Gastrocnemius medialis (tissue), 4 donors: ENCODE results near the gene MEF2A. TPM values are rescaled to one million over a fixed set of nuclear protein-coding genes. Genes with fewer than 3 reads are reported as not detected.

ENCODE experiments used
- ATAC-seq, 2 donors: fragments of 150-250 bp; one replicate each; pipeline ENCODE4 v1.9.1; 2016
- DNase-seq, 2 donors: peaks; one replicate each; pipeline ENCODE4 v3.0.0-alpha.2; 2019
- H3K27ac ChIP-seq, 4 donors: fragments of 200-600 bp; sonication (generic); 1 replicate in 1 of 4; 2 replicates in 3 of 4; pipeline ENCODE4 v1.5.1; 2016 to 2018; ENCODE audit warnings: mild to moderate bottlenecking in 2 of 4, moderate library complexity in 1 of 4
- H3K27me3 ChIP-seq, 3 donors: fragments of 200-600 bp; sonication (generic) in 2 of 3; 1 replicate in 1 of 3; 2 replicates in 2 of 3; pipeline versions ENCODE4 v1.5.1 to v1.6.0; 2016 to 2019; ENCODE audit warnings: mild to moderate bottlenecking in 1 of 3, moderate library complexity in 1 of 3
- H3K36me3 ChIP-seq, 2 donors: fragments of 200-600 bp; sonication (generic) in 1 of 2; one replicate each; pipeline ENCODE4 v1.5.1; 2017 to 2018
- H3K4me1 ChIP-seq, 2 donors: fragments of 200-600 bp; sonication (generic) in 1 of 2; one replicate each; pipeline ENCODE4 v1.5.1; 2016 to 2017; ENCODE audit warnings: mild to moderate bottlenecking in 2 of 2
- H3K4me3 ChIP-seq, 4 donors: fragments of 200-600 bp; sonication (generic) in 3 of 4; 1 replicate in 1 of 4; 2 replicates in 3 of 4; pipeline ENCODE4 v1.5.1; 2016 to 2019; ENCODE audit warnings: mild to moderate bottlenecking in 2 of 4
- H3K9me3 ChIP-seq, 3 donors: fragments of 200-600 bp; sonication (generic) in 2 of 3; 1 replicate in 1 of 3; 2 replicates in 2 of 3; pipeline ENCODE4 v1.5.1; 2016 to 2019
- POLR2A ChIP-seq, 2 donors: fragments of 450-650 bp; IDR thresholded peaks; one replicate each; pipeline ENCODE4 v1.6.1; 2017; ENCODE audit warnings: antibody characterized with exemption in 2 of 2, mild to moderate bottlenecking in 2 of 2, moderate library complexity in 2 of 2
- in situ Hi-C, 4 donors: fragments of 200-750 bp; cut with MboI; loops; one replicate each; pipeline versions ENCODE4 v1.15.0 to v1.8.0; 2017; ENCODE audit warnings: low sequenced_read_pairs in 4 of 4
- intact Hi-C: fragments of 100-400 bp; cut with DNase I; formaldehyde crosslinking; loops from one replicate; pipeline ENCODE4 v1.15.1; 2023; ENCODE audit warnings: low total_unique reads
- total RNA-seq, 4 donors: library from RNA; depleted of rRNA; stranded (reverse); fragments of >200 nt; gene quantifications; one replicate each; pipeline versions ENCODE4 v1.1.0 to v1.2.3, GENCODE V29; 2016
- TF ChIP-seq, protein P1 (sequence below), 5 experiments: fragments of 450-650 bp in 3 of 5; fragments of 200-600 bp in 2 of 5; sonication (generic) in 2 of 5; IDR thresholded peaks in 4 of 5; conservative IDR thresholded peaks in 1 of 5; 1 replicate in 4 of 5; 2 replicates in 1 of 5; pipeline ENCODE4 v1.5.1; 2016 to 2019; ENCODE audit warnings: antibody characterized with exemption in 5 of 5, mild to moderate bottlenecking in 3 of 5, moderate library complexity in 3 of 5

The MEF2A gene
- total RNA-seq, 4 donors from 2014 or later = 66.9 to 128 (median 107) TPM

DNA sequence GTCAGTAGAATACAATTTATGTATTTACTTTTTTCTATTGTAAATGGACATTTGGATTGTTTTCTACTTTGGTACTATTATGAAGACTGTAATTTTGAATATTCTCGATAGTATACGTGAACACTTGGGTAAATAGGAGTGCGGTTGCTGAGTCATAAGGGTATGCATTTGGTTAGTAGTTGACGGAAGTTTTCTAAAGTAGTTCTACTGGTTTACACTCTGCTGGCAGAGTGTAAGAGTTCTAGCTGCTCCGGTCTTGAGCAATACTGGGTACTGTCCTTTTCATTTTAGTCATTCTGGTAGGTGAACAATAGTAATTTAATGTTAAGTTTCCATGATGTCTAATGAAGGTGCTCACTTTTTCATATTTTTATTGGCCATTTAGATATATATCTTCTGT is 70.0 kb downstream of the MEF2A start:
- ATAC-seq (no peak), DNase-seq (no peak)
- Histone ChIP-seq H3K27me3 (no peaks in the 10 kb centered on the region), H3K9me3 (no peaks in the 10 kb centered on the region), H3K27ac (peak overlapping the region in 1 of 4 donors; percentile 45), H3K4me3 (no peak overlapping the region), H3K36me3 (no peaks in the 10 kb centered on the region), H3K4me1 (peaks cover 35 to 42% of the 10 kb centered on the region in 2 donors)
- no peak for TF ChIP-seq POLR2A (IDR thresholded peaks at IDR 0.05)
- TF ChIP-seq, protein P1, sequence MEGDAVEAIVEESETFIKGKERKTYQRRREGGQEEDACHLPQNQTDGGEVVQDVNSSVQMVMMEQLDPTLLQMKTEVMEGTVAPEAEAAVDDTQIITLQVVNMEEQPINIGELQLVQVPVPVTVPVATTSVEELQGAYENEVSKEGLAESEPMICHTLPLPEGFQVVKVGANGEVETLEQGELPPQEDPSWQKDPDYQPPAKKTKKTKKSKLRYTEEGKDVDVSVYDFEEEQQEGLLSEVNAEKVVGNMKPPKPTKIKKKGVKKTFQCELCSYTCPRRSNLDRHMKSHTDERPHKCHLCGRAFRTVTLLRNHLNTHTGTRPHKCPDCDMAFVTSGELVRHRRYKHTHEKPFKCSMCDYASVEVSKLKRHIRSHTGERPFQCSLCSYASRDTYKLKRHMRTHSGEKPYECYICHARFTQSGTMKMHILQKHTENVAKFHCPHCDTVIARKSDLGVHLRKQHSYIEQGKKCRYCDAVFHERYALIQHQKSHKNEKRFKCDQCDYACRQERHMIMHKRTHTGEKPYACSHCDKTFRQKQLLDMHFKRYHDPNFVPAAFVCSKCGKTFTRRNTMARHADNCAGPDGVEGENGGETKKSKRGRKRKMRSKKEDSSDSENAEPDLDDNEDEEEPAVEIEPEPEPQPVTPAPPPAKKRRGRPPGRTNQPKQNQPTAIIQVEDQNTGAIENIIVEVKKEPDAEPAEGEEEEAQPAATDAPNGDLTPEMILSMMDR (IDR thresholded peaks at IDR 0.05 in 4 of 5, conservative IDR thresholded peaks at IDR 0.05 in 1 of 5) = no peak
- in situ Hi-C loops (loop anchor here in 1 of 4 donors (10.0 kb wide), 1 partner anchor 59 kb away; no protein-coding TSS in a partner anchor), intact Hi-C loops (no loop called here)

DNA sequence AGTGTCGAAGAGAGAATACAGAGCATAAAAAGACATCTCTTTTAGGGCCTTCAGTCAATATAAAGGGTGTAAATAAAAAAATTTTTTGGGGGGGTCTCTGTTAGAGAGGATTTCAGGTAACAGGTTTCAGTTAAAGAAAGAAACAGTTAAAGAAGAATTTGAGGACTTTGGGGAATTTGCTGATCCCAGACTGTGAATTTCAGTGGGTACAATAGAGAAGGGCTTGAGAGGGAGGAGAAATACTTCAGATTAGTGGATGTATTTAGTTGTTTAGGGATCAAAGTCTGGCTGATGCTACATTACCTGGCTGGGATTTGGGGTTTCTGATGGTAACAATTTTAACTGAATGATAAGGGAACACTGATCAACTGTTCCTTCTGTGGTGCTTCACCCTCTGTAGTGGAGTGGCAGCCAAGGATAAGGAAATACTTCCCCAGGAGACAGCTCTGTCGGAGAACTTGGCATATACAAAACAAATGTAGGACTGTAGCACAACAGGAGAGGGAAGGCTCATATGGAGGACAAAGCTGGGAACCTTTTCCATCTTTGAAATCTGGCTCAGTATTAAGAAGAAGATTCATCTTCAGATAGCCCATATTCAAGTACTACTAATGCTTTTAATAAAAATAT is 79.2 kb downstream of the MEF2A start:
- DNase-seq (no peak), ATAC-seq (peak in 1 of 2 donors; percentile 54)
- Histone ChIP-seq H3K27ac (no peak overlapping the region), H3K4me3 (no peak overlapping the region), H3K27me3 (no peaks in the 10 kb centered on the region), H3K4me1 (peaks cover 13 to 15% of the 10 kb centered on the region in 2 donors), H3K9me3 (no peaks in the 10 kb centered on the region), H3K36me3 (no peaks in the 10 kb centered on the region)
- intact Hi-C loops (no loop called here), in situ Hi-C loops (no loop called here)
- no peak for TF ChIP-seq POLR2A (IDR thresholded peaks at IDR 0.05)
- TF ChIP-seq, protein P1 (IDR thresholded peaks at IDR 0.05 in 4 of 5, conservative IDR thresholded peaks at IDR 0.05 in 1 of 5) = no peak

DNA sequence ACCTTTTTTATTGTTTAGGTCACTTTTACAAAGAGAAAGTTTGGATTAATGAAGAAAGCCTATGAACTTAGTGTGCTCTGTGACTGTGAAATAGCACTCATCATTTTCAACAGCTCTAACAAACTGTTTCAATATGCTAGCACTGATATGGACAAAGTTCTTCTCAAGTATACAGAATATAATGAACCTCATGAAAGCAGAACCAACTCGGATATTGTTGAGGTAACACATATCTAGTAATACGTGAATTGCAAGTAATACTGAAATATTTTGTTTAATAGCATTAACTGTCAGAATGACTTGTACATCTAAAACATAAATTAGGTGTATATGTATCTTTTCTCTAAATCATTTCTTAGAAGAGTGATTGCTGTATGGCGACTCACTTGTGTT is 79.8 kb downstream of the MEF2A start:
- peaks cover 15 to 18% of the 10 kb centered on the region in 2 donors for H3K4me1 ChIP-seq
- DNase-seq (no peak), ATAC-seq (no peak)
- no peaks in the 10 kb centered on the region for H3K36me3 ChIP-seq
- intact Hi-C loops (no loop called here), in situ Hi-C loops (no loop called here)
- H3K27me3 ChIP-seq = no peaks in the 10 kb centered on the region
- no peak overlapping the region for H3K27ac ChIP-seq
- no peak for TF ChIP-seq POLR2A (IDR thresholded peaks at IDR 0.05)
- TF ChIP-seq, protein P1 (IDR thresholded peaks at IDR 0.05 in 4 of 5, conservative IDR thresholded peaks at IDR 0.05 in 1 of 5) = no peak
- H3K9me3 ChIP-seq = no peaks in the 10 kb centered on the region
- H3K4me3 ChIP-seq = no peak overlapping the region

DNA sequence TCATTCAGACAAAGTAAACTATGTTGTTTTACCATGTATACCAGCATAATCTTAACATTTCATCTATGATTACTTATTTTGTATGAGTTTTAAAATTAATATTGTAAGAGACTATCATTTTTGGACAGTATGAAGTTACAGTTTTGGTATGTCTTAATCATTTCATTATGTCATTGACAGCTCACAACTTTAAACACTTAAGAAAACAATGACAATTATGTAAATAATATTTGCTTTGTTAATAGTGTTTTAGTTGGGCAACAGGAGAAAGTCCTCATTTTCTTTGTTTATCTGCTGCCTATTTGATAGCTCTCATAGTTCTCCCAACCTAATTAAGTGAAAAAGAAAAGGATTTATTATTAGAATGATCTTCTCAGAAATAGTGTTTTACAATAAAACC is 80.2 kb downstream of the MEF2A start:
- no peaks in the 10 kb centered on the region for H3K36me3 ChIP-seq
- peaks cover 15 to 18% of the 10 kb centered on the region in 2 donors for H3K4me1 ChIP-seq
- H3K27me3 ChIP-seq = no peaks in the 10 kb centered on the region
- DNase-seq (no peak), ATAC-seq (no peak)
- TF ChIP-seq, protein P1 (IDR thresholded peaks at IDR 0.05 in 4 of 5, conservative IDR thresholded peaks at IDR 0.05 in 1 of 5) = no peak
- TF ChIP-seq POLR2A (IDR thresholded peaks at IDR 0.05) = no peak
- intact Hi-C loops = no loop called here
- in situ Hi-C loops = no loop called here
- no peak overlapping the region for H3K4me3 ChIP-seq
- no peak overlapping the region for H3K27ac ChIP-seq
- H3K9me3 ChIP-seq = no peaks in the 10 kb centered on the region
